Posterior vena cava (tissue), 2 donors: ENCODE measurements around the gene FKBP7. TPM values are rescaled to one million over a fixed set of nuclear protein-coding genes. Genes with fewer than 3 reads are reported as not detected.
"Not testable (repeated sequence)": the region's sequence is repeated elsewhere in the genome, so short reads cannot be mapped to it uniquely, and the experiment has no call there.

ENCODE experiments used
- DNase-seq: peaks from one replicate; pipeline ENCODE4 v3.0.0-alpha.2; 2020; ENCODE audit warnings: low spot score
- intact Hi-C, 2 donors: fragments of 100-400 bp; cut with DNase I; formaldehyde crosslinking; loops; one replicate each; pipeline versions ENCODE4 v1.14.1 to v1.14.2; 2022 to 2023
- total RNA-seq, 2 donors: library from RNA; stranded (reverse); fragmentation: NEBNext Ultra II Directional; extraction: Animal tissue kit (Norgen Biotek cat#: 25700); gene quantifications; one replicate each; pipeline ENCODE4 v1.2.1, GENCODE V29; 2021
- donor health status: DM: yes; HTN: yes; CAD: no.
- donor health status: DM: yes; HTN: yes; CAD: no.

Gene FKBP7
- total RNA-seq, 2 donors from 2014 or later, result 15.0 to 30.4 TPM

- no peak for DNase-seq
- intact Hi-C loops, result no loop called here
Measured at GRCh38 chr2:178452870-178453269, 25.5 kb downstream of the FKBP7 start.

DNA sequence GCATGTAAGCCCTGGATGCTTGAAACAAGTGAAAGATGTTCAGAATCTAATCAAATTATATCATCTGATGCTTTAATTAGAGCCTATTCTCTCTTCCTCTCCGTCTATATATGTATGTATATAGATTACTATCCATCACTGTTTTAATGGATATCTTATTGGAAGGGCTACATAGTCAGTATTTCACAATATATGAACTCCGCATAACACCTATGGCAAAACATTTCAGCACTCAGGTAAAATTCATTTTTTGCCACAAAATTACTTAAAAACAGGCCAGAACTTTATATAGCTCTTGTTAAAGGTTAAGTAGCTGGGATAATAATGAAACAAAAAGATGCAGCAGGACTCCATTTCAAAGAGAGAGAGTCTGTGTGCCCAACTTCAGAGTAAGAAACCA lies 26.1 kb downstream of the FKBP7 start:
- intact Hi-C loops, result no loop called here
- DNase-seq, result no peak

- peak; percentile 100 for DNase-seq
- intact Hi-C loops, result no loop called here
Measured at GRCh38 chr2:178450774-178451525, 27.4 kb downstream of the FKBP7 start, which contains the start of the genes PJVK and PRKRA. Gene PJVK, plus strand, starts transcription at chr2:178451378. Its CDS starts 2,032 bp downstream, at chr2:178453410. Gene PRKRA, minus strand, starts transcription at chr2:178451175. Its CDS starts 145 bp downstream, at chr2:178451030.

DNA sequence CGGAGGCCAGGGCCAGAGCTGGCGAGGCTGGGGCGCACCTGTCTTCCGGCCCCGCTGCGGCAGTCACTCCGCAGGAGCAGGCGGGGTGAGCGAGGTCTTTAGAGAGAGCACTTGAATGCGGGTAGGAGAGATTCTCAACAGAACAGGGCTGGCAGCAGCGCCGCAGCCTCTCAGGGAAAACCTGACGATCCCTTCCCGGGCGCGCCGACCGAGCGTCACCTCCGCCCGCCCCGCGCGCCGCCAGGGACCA lies 28.0 kb downstream of the FKBP7 start:
- intact Hi-C loops, result no loop called here
- DNase-seq, result no peak

DNA sequence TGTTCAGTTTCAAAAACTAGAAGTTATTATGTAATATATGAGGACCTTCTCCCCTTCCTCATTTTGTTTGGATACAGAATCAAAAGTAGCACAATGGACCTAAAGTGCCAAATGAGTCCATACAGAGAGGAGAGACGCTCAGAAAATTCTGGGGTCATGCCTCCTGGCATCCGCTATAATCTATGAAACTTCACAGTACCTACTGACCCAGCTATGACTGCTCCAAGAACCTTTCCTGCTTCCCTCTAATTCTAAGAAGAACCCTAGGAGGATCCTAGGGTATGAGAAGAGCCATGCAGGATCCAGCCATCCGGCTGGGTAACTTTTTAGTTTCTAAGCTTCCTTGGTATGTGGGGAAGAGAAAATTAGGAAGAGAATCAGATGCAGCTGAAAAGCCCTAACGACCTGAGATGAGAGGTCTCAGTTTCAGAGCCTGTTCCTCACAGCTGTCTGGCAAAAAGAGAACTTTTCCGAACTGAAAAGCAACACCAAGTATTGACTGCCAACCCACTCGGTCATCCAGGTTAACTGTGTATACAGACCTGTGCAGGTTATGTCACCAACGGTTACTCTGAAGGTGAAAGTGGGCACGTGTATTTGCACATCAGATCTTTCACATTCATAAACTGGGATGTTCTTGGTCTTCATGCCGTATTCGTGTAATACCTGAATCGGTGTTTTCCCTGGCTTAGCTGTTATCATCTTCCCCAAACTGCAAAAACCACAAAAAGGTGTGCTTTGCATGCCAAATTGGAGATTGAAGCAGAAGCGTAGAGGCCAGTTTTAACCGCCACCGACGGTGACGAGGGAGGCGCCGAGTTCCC lies 28.5 kb downstream of the FKBP7 start:
- DNase-seq, result no peak
- intact Hi-C loops, result no loop called here

DNA sequence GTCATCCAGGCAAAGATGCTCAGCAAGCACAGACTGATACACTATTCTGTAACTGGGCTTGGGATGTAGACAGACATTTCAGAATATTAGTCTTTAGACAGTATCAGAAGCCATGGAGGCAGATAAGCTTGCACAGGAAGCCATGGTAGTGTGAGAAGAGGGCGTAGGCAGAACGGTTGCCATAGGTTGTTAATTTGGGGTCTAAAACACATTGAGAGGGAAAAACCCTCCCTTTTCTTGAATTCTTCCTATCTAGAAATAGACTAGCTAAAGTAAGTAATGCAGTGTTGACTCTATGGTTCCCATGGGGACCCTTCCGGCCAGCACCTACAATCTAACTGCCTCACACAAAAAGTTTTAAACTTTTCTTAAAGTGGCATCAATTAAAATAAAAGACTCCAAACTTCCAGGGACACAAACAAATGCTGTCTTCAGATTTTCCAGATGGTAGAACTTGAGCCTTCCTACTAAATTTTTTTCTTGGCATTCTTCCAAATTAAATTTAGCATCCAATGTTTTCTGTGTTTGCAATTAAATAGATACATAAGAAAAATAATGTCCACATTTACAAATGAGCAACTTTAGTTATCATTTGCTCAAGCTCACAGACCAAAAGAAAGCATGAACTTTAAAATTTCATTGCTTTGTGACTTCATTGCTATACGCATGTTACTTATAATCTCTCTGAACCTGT lies 29.3 kb downstream of the FKBP7 start:
- intact Hi-C loops, result no loop called here

DNA sequence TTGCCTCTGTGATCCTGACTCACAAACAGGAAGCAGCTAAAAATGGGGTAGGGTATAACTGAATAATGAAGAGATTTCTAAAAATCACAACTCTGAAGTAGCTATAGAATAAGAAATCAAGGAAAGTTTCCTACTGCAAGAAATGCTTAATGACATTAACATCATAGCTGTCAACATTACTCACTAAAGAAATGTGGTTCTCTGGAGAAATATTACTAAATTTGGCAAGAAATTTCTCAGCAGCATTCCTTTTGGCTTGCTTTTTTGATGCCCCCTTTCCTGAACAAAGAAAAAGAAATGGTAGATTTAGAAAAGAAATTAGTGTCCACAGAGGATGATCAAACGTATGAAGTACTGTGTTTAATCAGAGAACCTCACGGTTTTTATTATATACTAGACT lies 37.0 kb downstream of the FKBP7 start:
- intact Hi-C loops, result no loop called here
- DNase-seq, result no peak

More for the DNA sequence above, 29.3 kb downstream of the FKBP7 start:
- no peak for DNase-seq

- DNase-seq, result no peak
- intact Hi-C loops, result no loop called here
Measured at GRCh38 chr2:178436662-178437061, 41.7 kb downstream of the FKBP7 start.

GRCh38 chr2:178429336-178429735 lies 49.1 kb downstream of the FKBP7 start:
- intact Hi-C loops, result no loop called here
- no peak for DNase-seq

GRCh38 chr2:178428396-178428806 lies 50.0 kb downstream of the FKBP7 start:
- intact Hi-C loops, result no loop called here
- no peak for DNase-seq

DNA sequence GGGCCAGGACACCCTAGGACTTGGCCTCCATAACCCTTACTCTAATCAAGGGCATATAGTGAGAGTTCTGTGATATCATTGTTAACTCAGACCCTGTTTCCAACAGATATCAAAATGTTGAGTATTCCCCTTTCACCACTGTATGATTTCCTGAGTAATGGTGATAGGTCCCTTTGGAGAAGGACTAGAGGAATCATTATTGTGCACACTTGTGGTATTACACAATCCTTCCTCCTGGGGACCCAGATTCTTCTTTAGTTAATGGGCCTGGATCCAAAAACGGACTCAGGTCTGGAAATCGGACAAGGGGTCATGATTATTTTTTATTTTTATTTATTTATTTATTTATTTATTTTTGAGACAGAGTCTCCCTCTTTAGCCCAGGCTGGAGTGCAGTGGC lies 50.9 kb downstream of the FKBP7 start:
- intact Hi-C loops, result no loop called here
- DNase-seq, result no peak

GRCh38 chr2:178426388-178426787 lies 52.0 kb downstream of the FKBP7 start:
- intact Hi-C loops, result no loop called here
- DNase-seq, result no peak

GRCh38 chr2:178425255-178425827 lies 53.1 kb downstream of the FKBP7 start:
- DNase-seq, result no peak
- intact Hi-C loops, result no loop called here

DNA sequence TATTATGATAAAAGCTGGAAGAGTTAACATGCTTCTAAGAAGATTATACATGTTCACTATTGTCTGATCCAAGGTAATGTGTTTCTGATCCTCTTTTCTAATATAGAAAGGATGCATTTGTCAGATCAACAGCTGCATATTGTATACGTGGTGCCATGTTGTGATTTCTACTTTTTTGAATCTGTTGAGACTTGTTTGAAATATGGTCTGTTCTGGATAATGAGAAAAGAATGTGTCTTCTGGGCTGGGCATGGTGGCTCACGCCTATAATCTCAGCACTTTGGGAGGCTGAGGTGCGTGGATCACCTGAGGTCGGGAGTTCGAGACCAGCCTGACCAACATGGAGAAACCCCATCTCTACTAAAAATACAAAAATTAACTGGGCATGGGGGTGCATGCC lies 54.7 kb downstream of the FKBP7 start:
- not testable (repeated sequence) for DNase-seq
- intact Hi-C loops, result loop anchor here in 1 of 2 donors (5.0 kb wide), 1 partner anchor 561 kb away; no protein-coding TSS in a partner anchor

DNA sequence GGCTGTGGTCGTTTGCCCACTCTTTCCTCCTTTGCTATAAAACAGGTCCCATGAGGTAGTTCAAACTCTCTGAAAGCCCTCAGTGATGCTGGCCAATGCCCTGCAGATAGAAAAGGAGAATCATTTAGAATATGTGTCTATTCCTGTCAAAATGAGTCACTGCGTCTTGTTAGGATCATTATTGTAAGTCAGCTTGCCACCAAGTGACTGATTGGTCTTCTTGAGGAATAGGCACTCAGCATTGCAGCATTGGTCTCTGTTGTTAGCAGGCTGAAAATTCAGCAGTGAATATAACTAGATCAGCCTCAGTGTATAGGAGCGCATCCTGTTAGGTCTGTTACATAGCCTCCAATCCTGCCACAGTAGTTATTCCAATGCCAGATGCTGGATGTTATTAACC lies 56.3 kb downstream of the FKBP7 start:
- no peak for DNase-seq
- intact Hi-C loops, result loop anchor here in 1 of 2 donors (5.0 kb wide), 1 partner anchor 560 kb away; no protein-coding TSS in a partner anchor

DNA sequence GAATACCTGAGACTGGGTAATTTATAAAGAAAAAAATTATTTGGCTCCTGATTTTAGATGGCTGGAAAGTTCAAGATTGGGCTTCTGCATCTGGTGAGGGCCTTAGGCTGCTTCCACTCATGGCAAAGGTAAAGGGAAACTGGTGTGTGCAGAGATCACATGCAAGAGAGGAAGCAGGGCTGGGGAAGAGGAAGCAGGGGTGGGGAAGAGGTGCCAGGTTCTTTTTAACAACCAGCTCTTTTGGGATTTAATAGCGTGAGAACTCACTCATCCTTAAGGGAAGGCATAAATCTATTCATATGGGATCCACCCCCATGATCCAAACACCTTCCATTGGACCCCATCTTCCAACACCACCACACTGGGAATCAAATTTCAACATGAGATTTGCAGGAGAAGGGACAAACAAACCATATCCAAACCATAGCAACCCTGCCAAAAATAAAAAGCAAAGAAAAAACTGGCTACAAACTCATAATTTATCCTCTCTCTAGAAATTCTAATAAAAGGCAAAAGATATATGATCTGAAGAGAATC lies 57.9 kb downstream of the FKBP7 start:
- intact Hi-C loops, result loop anchor here in 1 of 2 donors (5.0 kb wide), 1 partner anchor 558 kb away; no protein-coding TSS in a partner anchor

DNA sequence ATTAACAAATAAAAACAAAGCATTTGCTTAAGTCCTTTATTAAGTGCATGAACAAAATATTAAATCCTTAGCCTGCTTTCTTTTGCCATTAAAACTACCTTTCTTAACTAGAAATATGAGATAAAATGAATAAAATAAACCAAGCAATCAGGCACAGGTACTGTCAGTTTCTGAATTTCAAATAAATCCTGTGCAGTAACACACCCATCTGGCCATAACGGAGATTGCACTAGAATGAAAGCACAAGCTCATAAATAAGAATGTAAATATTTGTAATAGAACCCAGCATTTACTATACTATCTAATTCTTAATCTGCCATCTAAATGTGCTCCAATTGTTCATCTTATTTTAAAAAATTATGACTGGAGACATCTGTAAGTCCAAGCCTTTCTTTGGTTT lies 59.3 kb downstream of the FKBP7 start:
- intact Hi-C loops, result loop anchor here in 1 of 2 donors (10.0 kb wide), 1 partner anchor 304 kb away; the partner anchor contains the start of gene RBM45
- no peak for DNase-seq

More for the DNA sequence above, 57.9 kb downstream of the FKBP7 start:
- DNase-seq, result no peak

- no peak for DNase-seq
- intact Hi-C loops, result loop anchor here in 1 of 2 donors (10.0 kb wide), 1 partner anchor 304 kb away; the partner anchor contains the start of gene RBM45
Measured at GRCh38 chr2:178418426-178418825, 60.0 kb downstream of the FKBP7 start.

DNA sequence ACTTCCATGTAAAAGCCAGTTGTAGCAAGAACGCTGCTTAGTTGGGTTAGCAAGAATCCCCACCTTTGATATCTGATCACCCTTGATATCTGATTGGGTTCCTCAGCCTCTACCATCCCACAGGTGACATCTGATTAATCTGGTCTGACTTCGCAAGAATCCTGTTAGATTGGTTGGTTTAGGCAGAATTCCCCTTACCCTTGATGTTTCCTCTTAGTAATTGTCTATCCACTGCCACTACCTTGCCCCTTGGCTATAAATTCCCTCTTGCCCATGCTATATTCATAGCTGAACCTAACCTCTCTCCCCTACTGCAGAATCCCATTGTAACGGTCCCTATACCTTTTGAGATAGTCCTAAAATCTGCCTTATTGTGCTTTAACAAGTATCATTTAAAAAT lies 60.5 kb downstream of the FKBP7 start:
- intact Hi-C loops, result loop anchor here in 1 of 2 donors (10.0 kb wide), 1 partner anchor 303 kb away; the partner anchor contains the start of gene RBM45
- DNase-seq, result no peak
